ENCODE results near the gene CHRNA7.
A peak's percentile ranks its signal among the peaks of the same experiment; 100 is the strongest.

Gene CHRNA7

GRCh38 chr15:32029862-32030781, at the start of gene CHRNA7:
CHRNA7 (plus strand) TSS chr15:32030515; CDS start chr15:32030595, 80 bp downstream.
- peak; percentile 44 for DNase-seq

DNA sequence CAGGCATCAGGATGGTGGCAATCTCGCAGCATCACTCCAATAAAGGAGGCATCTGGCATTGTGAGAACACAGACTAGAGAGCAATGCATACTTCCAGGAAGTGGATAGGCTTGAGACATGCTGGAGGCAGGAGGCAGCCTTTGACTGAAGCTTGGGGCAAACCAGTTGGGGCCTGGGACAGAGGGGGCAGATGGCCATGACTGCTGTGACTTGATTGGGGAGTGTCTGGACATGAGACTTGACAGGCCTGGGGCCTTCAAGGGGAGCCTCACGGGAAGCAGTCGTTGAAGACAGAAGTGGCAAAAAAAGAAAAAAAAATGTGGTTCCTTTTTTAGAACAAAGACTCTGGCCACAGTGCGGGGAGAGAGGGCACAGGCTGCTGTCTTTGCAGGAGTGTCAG, 44.7 kb upstream of the CHRNA7 start:
- no peak for DNase-seq

DNA sequence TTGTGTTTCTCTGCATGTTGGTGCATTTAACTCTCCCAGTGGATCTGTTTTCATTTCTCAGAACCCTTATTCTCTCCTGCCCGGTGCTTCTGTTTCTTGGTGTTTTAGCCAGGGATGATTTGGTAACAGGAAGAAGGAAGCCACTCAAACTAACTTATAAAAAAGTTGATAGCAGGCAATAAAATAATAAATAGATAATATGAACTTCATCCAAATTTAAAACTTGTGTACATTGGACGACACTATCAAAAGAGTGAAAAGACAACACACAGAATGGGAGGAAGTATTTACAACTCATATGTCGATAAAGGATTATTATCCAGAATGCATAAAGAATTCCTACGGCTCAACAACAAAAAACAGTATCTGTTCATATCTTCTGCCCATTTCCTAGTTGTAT, 37.3 kb upstream of the CHRNA7 start:
- DNase-seq: no peak

GRCh38 chr15:31997711-31998110, 32.6 kb upstream of the CHRNA7 start:
- no peak for DNase-seq

DNA sequence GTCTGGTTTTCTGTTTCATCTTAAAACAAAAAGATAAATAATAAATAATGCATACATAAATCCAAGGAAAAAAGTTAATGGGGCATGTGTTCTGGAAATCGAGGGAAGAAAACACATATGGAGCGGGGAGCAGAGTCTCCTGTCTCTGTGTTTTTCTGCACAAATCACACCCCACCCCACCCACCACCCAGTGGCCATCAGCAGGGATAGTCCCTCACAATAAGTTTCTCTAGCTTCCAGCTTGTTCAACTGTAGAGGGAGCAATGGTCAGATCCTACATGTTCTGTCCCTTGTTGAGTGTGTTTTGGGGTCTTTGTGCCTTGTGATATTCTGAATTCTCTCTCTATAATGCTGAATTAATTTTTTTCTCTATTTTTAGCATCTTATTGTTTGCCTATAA, 26.8 kb upstream of the CHRNA7 start:
- DNase-seq: no peak

DNA sequence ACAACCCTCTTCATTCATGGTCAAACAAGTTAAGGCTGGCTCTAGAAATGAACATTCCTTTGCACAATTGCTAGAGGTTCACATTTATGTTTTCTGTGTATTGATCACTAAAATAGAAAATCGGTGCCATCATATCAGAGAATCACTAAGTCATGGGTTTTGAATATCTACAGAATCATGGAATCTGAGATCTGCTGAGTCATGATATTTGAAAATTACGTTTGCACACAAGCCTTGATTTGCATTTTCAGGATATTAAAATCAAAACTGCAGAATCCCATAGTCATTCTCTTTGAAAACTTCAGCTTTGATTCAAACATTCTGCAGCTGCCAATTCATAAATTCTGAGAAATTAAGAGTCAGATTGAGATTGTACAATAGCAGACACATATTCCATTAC, 26.1 kb upstream of the CHRNA7 start:
- DNase-seq: no peak

- peak; percentile 73 for DNase-seq
Measured at GRCh38 chr15:32007355-32007960, 22.9 kb upstream of the CHRNA7 start.

- DNase-seq: no peak
Measured at GRCh38 chr15:32014953-32015352, 15.4 kb upstream of the CHRNA7 start.

GRCh38 chr15:32020156-32020555, 10.2 kb upstream of the CHRNA7 start:
- no peak for DNase-seq

DNA sequence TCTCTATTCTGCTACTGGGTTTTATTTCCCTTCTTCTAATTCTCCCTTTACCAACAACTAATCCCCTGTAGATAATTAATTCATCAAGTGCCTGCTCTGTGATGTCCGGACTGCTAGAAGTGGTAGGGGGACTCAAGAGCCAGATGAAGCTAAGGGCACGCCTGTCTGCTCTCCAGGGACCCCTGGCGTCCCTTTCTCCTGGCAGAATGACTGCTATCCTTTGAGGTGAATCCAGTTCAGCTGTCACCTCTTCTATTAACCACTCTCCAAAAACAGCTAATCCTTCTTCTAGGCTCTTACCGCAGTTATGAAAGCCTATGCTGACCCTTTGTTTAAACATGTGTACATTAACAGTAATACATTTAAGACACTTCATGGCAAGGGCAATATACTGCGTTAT, 1.4 kb upstream of the CHRNA7 start:
- DNase-seq: peak; percentile 19

DNA sequence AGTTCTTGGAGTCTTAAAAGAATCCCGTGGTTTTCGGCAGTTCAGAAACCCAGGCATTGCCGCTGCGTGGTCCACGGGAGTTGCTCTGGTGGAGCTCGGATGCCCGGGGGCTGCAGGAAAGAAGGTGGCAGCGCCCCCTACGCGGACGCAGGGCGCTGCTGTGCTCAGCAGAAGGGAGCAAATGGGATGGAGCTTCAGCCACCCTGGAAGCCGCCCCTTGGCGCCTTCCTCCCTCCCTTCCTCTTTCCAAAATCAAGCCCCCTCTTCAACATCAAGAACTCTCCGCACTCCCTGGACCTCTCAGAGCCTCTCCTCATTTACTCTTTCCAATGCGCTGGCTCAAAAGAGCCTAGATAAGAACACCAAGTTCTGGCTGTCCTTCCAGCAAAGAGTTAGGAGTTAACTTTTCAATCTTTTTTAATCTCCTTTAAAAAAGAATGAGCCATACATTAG, 880 bp upstream of the CHRNA7 start:
- peak; percentile 58 for DNase-seq

DNA sequence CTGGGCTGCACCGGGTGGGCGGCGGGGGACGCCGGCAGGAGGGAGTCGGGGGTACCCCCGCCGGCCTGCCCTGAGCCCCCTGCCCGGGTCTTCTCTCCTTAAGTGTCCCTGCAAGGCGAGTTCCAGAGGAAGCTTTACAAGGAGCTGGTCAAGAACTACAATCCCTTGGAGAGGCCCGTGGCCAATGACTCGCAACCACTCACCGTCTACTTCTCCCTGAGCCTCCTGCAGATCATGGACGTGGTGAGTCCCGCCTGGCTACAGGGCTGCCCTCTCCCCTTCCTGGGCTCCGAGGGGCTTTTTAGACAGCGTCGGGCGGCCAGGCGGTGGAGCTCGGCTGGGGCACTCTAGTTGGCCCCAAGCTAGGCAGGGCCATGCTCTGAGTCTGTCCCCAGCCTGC, 480 bp downstream of the CHRNA7 start:
- DNase-seq: no peak

DNA sequence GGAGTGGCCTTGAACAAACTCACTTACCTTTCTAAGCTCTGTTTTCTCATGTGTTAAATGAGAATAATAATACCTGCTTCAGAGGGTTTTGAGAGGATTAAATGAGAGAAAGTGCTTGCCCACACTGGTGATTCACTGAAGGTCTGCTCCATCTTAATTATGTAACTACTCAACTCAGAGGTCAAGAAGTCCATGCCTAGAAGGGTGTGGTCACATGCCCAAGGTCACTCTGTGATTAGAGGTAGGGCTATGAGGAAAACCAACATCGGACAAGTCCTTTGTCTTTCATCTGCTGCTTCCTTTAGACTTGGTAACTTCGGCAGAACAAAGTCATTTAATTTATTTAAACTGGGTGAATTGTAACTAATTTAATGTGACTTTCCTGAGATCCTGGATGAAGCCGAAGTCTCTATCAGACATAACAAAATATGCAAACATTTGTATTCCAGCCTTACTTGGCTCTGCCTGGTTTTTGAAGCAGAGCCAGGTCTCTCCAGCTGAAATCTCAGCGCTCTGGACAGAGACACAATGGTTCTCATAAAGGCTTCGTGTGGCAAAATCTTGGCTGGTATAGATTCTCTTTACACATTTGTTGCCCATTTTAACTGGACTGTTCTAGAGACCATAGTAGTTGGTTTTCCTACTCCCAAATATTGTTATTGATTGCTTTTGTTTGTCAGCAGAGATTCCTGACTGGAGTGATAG, 3.0 kb downstream of the CHRNA7 start:
- no peak for DNase-seq

DNA sequence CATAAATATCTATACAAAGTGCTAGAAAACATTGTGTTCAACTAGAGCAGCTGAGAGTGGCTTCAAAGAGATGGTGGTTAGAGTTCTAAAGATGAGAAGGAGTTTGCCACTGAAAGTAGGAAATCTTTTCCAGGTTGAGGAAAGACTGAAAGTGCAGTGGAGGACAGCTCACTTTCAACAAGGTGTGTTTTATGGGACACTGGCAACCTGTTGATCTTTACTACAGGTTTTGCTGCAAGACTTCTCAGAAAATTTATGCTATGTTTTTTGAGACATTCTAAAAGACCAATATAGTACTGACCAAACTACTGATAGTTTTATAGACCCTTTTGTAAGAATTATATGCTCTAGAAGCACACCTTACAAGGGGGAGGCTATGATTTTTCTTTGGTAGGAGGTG, 3.8 kb downstream of the CHRNA7 start:
- no peak for DNase-seq

GRCh38 chr15:32035285-32035684, 5.0 kb downstream of the CHRNA7 start:
- no peak for DNase-seq

- no peak for DNase-seq
Measured at GRCh38 chr15:32036971-32037370, 6.7 kb downstream of the CHRNA7 start.

- DNase-seq: no peak
Measured at GRCh38 chr15:32041294-32041693, 11.0 kb downstream of the CHRNA7 start.

DNA sequence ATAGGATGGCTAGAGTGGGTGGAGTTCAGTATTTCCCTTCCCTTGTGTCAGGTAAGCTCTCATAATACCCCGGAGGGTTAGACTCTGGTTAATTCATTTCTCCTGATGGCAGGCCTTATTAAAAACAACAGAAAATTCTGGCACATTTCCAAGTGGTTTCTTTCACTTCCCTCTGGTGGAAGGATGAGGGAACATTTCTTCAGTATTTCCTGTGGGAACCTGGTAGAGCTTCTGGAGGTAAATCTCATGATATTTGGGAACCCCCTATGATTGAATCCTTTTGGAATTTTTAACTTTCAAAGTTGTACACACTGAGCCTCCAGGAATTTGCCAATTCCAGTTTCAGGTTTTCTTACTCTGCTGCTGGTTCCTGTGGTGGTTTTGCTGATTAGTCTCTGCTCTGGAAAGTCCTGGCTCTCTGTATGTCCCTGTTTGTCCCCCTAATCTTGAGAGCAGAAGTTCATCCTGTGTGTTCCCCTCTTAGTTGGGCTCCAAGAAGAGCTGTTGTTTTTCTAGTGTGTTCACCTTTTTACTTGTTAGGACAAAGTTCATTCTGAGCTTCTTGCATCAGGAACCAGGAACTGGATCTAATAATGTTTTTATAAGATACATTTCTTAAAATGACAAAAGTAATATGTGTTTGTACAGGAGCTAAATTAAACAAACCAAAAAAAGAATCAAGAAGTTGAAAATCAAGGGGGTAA, 12.1 kb downstream of the CHRNA7 start:
- no peak for DNase-seq

GRCh38 chr15:32053719-32054118, 23.4 kb downstream of the CHRNA7 start:
- DNase-seq: peak; percentile 22

- no peak for DNase-seq
Measured at GRCh38 chr15:32057876-32058425, 27.6 kb downstream of the CHRNA7 start.

DNA sequence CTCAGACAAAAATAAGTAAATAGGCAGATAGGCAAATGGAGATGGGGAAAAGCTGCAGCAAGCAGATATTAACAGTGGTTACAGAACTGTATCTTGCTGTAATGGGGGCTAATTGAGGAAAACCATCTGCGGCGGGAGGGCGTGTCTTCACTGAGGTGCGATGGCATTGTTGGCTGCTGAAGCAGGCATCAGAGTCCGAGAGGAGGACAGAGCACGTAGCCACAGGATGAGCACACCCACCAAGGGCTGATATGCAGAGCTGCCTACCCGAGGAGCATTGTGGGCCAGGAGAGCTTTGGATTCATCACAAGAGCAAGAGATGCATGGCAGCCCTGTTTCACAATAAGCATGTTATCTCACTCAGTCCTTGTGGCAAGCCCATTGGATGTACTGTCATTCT, 30.4 kb downstream of the CHRNA7 start:
- DNase-seq: no peak

DNA sequence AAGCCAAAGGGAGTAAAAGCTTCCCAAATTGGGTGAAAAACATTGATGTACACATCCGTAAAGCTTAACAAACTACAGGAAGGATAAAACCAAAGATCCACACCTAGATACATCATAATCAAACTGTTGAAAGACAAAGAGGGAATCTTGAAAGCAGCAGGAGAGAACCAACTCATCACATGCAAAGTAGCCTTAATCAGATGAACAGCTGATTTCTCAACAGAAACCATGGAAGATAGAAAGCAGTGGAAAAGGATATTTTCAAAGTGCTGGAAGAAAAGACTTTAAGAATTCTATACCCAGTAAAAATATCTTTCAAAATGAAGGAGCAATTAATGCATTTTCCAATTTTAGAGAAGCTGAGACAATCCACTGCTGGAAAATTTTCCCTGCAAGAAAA, 36.8 kb downstream of the CHRNA7 start:
- no peak for DNase-seq

DNA sequence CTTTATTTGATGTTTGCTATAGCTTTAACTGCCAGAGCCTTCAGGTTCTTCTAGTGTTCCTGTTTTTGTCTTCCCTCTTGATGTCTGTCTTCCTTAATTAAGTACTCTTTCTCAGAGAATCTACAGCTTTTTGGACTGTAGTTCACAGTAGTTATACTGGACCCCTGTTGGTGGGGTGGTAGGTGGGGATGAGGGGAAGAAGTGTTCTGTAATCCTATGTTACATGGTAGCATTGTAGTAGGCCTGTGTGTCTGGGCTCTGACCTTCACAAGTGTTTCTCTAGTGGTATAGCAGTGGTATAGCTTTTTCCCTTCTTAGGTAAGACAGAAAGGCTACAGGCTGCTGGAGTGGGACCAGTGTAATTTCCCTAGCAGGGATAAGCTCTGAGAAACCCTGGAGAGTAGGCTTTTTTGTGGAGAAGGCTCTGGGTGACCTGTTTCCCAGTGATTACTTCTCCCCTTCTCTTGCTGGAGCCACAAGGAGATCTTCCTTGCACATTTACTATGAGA, 59.6 kb downstream of the CHRNA7 start:
- DNase-seq: no peak

Measured in NCI-H345 (cell line).